SU-DHL-6 (cell line): ENCODE measurements around the gene MAML3.

Source experiments
- H2AFZ ChIP-seq: fragments of 200-600 bp; sonication (generic); 2 replicates; pipeline ENCODE4 v1.6.1; 2014; ENCODE audit warnings: low read depth, mild to moderate bottlenecking, moderate library complexity, mixed read lengths, antibody characterized with exemption, low read length; ENCODE audit not compliant: severe bottlenecking
- H3F3A ChIP-seq: fragments of 200-600 bp; shearing (Covaris generic); 2 replicates; pipeline ENCODE4 v1.6.0; 2016; ENCODE audit warnings: antibody characterized with exemption, mild to moderate bottlenecking; ENCODE audit not compliant: insufficient read depth
- H3K27ac ChIP-seq: fragments of 200-600 bp; sonication (generic); 2 replicates; pipeline ENCODE4 v1.5.1; 2016; ENCODE audit warnings: low read depth, mild to moderate bottlenecking, low read length, moderate library complexity, mixed read lengths
- H3K27me3 ChIP-seq: fragments of 200-600 bp; sonication (generic), shearing (Covaris generic); 2 replicates; pipeline ENCODE4 v1.6.0; 2014; ENCODE audit warnings: mild to moderate bottlenecking, low read length
- H3K36me3 ChIP-seq: fragments of 200-600 bp; sonication (generic); 2 replicates; pipeline ENCODE4 v1.6.1; 2014; ENCODE audit warnings: mild to moderate bottlenecking, low read length, mixed read lengths
- H3K4me2 ChIP-seq: fragments of 300-600, 200-600 bp; shearing (Covaris generic), sonication (generic); 2 replicates; pipeline ENCODE4 v1.6.0; 2014; ENCODE audit warnings: low read length, low read depth, mild to moderate bottlenecking; ENCODE audit not compliant: poor library complexity, severe bottlenecking
- H3K4me3 ChIP-seq: fragments of 200-600 bp; sonication (generic); 2 replicates; pipeline ENCODE4 v1.5.1; 2014; ENCODE audit warnings: antibody characterized with exemption, low read length, mild to moderate bottlenecking, mixed read lengths; ENCODE audit not compliant: insufficient read depth, poor library complexity, severe bottlenecking
- H3K79me2 ChIP-seq: fragments of 200-600 bp; sonication (generic); 2 replicates; pipeline ENCODE4 v1.6.1; 2014; ENCODE audit warnings: mild to moderate bottlenecking, low read length, moderate library complexity; ENCODE audit not compliant: insufficient read depth
- H3K9ac ChIP-seq: fragments of 200-600 bp; sonication (generic); 2 replicates; pipeline ENCODE4 v1.7.0; 2014; ENCODE audit warnings: mild to moderate bottlenecking, low read length
- H3K9me2 ChIP-seq: fragments of 200-600 bp; sonication (generic); replicated peaks from 2 replicates; pipeline ENCODE4 v1.6.1; 2014; ENCODE audit warnings: low read length; ENCODE audit not compliant: insufficient read depth
- H3K9me3 ChIP-seq: fragments of 200-600 bp; sonication (generic); 2 replicates; pipeline ENCODE4 v1.6.1; 2014; ENCODE audit warnings: low read length, mixed read lengths; ENCODE audit not compliant: insufficient read depth
- H4K20me1 ChIP-seq: fragments of 200-600 bp; sonication (generic); 2 replicates; pipeline ENCODE4 v1.6.1; 2014; ENCODE audit warnings: low read depth, mild to moderate bottlenecking, antibody characterized with exemption, low read length, moderate library complexity, mixed read lengths
- CTCF ChIP-seq: fragments of 200-600 bp; sonication (generic); IDR thresholded peaks from one replicate; pipeline ENCODE4 v1.5.1; 2017; ENCODE audit warnings: antibody characterized with exemption, mild to moderate bottlenecking, low read length, moderate library complexity; ENCODE audit not compliant: insufficient read depth, poor library complexity, severe bottlenecking
- EZH2phosphoT487 ChIP-seq: fragments of 200-600 bp; sonication (generic), shearing (Covaris generic); conservative IDR thresholded peaks from 2 replicates; pipeline ENCODE4 v1.6.1; 2018; ENCODE audit warnings: mild to moderate bottlenecking, antibody characterized with exemption, low read length, moderate library complexity, mixed read lengths

MAML3 gene

DNA sequence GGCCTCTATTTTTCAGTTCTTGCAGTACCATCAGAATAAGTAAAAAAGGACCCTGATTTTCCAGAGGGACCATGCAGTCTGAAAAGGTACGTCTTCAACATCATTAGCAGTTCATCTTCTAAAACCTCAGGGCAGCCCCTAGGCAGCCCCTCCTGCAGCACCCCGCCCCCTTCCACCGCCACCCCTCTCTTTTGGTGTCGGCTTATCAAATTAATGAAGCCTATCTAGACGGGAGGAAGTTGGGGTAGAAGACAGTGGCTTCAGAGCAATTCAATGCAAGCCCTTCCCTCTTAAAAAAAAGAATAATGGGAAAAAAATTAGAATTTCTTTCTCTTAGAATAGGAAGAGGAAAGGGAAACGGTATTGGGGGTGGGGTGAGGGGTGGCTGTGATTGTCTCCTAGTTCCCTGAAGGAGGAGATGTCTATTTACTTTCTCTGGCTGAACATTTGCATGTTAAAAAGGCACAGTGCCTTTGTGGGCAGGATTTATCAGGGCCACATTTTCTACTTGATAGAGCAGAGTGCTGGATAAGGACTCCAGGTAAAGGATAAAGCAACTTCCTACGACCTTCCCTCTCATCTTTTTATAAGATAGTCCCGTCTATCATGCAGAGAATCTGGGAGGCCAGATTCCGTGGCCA lies 329.0 kb downstream of the MAML3 start:
- Histone ChIP-seq H3F3A (no peaks in the 10 kb centered on the region), H3K79me2 (no peaks in the 10 kb centered on the region), H3K9me3 (no peaks in the 10 kb centered on the region), H3K4me2 (no peak overlapping the region), H3K27ac (no peak overlapping the region), H2AFZ (no peak overlapping the region), H3K36me3 (no peaks in the 10 kb centered on the region), H3K27me3 (no peaks in the 10 kb centered on the region), H3K9ac (no peak overlapping the region), H3K9me2 (no peaks in the 10 kb centered on the region), H3K4me3 (no peak overlapping the region), H4K20me1 (no peaks in the 10 kb centered on the region)
- TF ChIP-seq CTCF (no peak), EZH2phosphoT487 (no peak)

- Histone ChIP-seq H3K27ac (no peak overlapping the region), H3K27me3 (no peaks in the 10 kb centered on the region), H3F3A (no peaks in the 10 kb centered on the region), H3K4me2 (no peak overlapping the region), H3K4me3 (no peak overlapping the region), H3K36me3 (no peaks in the 10 kb centered on the region), H3K9me3 (no peaks in the 10 kb centered on the region), H4K20me1 (no peaks in the 10 kb centered on the region), H3K79me2 (no peaks in the 10 kb centered on the region), H3K9me2 (no peaks in the 10 kb centered on the region), H2AFZ (no peak overlapping the region), H3K9ac (no peak overlapping the region)
- TF ChIP-seq EZH2phosphoT487 (no peak), CTCF (no peak)
Measured at GRCh38 chr4:139823746-139824145, 330.2 kb downstream of the MAML3 start.

DNA sequence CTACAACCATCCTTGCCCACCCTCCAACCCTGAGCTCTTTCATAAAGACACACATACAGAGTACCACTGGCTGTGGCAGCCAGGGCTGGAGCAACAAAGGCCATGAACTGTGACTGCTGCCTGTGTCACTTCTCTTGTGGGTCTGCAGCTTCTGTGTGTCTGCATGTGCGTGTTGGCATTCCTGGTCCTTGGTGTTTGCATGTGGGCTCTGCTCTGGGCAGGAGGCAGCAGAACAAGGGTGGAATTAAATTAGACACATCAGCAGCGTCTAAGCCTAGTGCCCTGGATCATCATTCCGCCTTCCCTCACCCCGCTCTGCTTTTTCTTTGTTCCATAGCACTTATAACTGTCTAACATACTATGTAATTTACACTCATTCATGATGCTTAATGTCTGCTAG lies 330.6 kb downstream of the MAML3 start:
- no peaks in the 10 kb centered on the region for H3K9me3 ChIP-seq

More for the DNA sequence above, 330.6 kb downstream of the MAML3 start:
- Histone ChIP-seq H3K9ac (no peak overlapping the region), H3K27ac (no peak overlapping the region), H3K27me3 (no peaks in the 10 kb centered on the region), H3K36me3 (no peaks in the 10 kb centered on the region), H3F3A (no peaks in the 10 kb centered on the region), H3K4me3 (no peak overlapping the region), H3K4me2 (no peak overlapping the region), H3K79me2 (no peaks in the 10 kb centered on the region), H2AFZ (no peak overlapping the region), H4K20me1 (no peaks in the 10 kb centered on the region), H3K9me2 (no peaks in the 10 kb centered on the region)
- TF ChIP-seq EZH2phosphoT487 (no peak), CTCF (no peak)
